HG02610 (cell line): ENCODE data around the gene DYNLT4.
A peak's percentile ranks its signal among the peaks of the same experiment; 100 is the strongest.
"Not testable (repeated sequence)": the region's sequence is repeated elsewhere in the genome, so short reads cannot be mapped to it uniquely, and the experiment has no call there.

Source experiments
- ATAC-seq: cut with Tn5 transposase; IDR thresholded peaks from one replicate; pipeline ENCODE4 v1.9.1; 2021; ENCODE audit warnings: mild to moderate bottlenecking, moderate library complexity; ENCODE audit not compliant: unreplicated experiment

The DYNLT4 gene

DNA sequence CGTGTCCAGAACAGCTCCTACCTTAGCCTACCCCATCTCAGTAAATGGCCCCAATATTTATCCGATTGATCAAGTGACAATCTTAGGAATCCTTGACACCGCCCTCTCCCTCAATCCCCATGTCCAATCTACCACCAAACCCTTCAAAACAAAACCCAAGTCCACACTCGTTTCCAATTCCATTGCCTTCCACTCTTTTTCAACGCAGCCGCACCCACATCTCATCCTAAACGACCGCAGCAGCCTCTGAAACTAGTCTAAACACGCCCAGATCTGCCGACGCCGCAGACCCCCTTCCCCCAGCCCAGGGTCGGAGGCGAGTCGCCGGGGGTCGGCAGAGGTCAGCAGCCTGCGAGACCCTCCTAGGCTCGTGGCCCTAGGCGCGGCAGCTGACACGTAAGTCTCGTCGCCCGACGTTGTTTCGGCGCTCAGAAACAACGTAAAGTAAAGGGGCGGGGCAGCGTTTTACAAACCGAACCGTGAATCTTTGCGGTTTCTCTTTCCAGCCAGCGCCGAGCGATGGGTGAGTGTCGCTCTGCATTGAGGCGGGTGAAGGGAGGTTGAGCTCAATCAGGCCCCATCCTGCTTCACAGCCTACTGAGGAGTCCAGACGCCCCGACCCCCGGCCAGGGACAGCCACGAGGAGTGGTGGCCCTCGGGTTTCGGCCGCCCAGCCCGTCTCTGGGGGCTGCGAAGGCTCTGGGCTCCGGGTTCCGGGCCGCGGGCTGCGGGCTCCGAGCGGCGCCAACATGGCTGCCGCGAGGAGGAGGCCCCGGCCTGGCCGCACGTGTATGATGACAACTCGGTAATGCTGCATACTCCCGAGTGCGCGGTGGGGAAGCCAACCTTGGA is 31.8 kb downstream of the DYNLT4 start, which contains the start of gene RPS8:
Gene RPS8 (plus strand): TSS at position 463 of the 852 bp plus-strand sequence. CDS start 57 bp downstream, at position 520.
- ATAC-seq, result peak; percentile 78

GRCh38 chr1:44766421-44766820 is 40.7 kb downstream of the DYNLT4 start:
- ATAC-seq, result not testable (repeated sequence)

DNA sequence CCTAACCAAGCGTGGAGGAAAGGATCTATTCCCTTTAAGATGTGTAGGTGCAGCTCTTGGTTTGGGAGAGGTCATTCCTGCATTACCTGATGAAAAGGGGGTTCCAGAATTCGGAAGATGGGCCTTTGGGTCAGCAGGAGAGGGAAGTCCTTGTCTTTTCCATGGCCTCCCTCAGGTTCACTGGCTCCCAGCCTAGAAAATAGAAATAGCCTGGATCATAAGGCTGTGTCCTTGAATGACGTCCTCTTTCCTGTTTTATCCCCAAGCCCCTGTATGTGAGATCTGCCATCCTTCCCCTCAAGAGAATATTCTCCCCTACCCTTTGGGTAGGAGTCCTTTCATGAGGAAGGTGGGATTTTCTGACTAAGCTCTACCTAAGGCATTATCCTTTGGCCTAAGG is 46.3 kb downstream of the DYNLT4 start:
- no peak for ATAC-seq

GRCh38 chr1:44759077-44759476 is 48.1 kb downstream of the DYNLT4 start:
- no peak for ATAC-seq

- peak; percentile 64 for ATAC-seq
These were observed 49.7 kb downstream of the DYNLT4 start for GRCh38 chr1:44757420-44757819.
